MCF 10A (cell line): ENCODE measurements around the gene ADAMTS14. TPM values are rescaled to one million over a fixed set of nuclear protein-coding genes. Genes with fewer than 3 reads are reported as not detected.
"Not testable (repeated sequence)": the region's sequence is repeated elsewhere in the genome, so short reads cannot be mapped to it uniquely, and the experiment has no call there.

ENCODE experiments used
- BruUV-seq: library from RNA; stranded (reverse); fragments of 400-500 nt; replicated peaks from 2 replicates; lab custom pipeline; 2021; lab: Mats Ljungman, UMichigan
- CTCF ChIA-PET: fragments of 300-600 bp; sonication (Branson Sonifier 250); formaldehyde crosslinking; extraction: SDS; loops from one replicate; lab custom pipeline; 2021; ENCODE audit warnings: antibody characterized with exemption, inconsistent platforms; lab: Yijun Ruan, JAX
- POLR2A ChIA-PET: fragments of 300-600, 350-650 bp; sonication (Branson Sonifier 250); formaldehyde crosslinking; extraction: SDS; loops from one replicate; lab custom pipeline; 2020; ENCODE audit warnings: antibody characterized with exemption, inconsistent platforms; lab: Yijun Ruan, JAX
- DNase-seq: peaks from one replicate; pipeline ENCODE4 v3.0.0-alpha.2; 2018; ENCODE audit not compliant: unreplicated experiment
- H3K27ac Mint-ChIP-seq: one replicate; pipeline ENCODE4 v1.8.0; 2022; ENCODE audit warnings: mild to moderate bottlenecking, low read depth, mixed read lengths; ENCODE audit not compliant: unreplicated experiment
- H3K27me3 Mint-ChIP-seq: one replicate; pipeline ENCODE4 v1.8.0; 2022; ENCODE audit warnings: mixed read lengths; ENCODE audit not compliant: insufficient read depth, unreplicated experiment
- H3K36me3 Mint-ChIP-seq: one replicate; pipeline ENCODE4 v1.8.0; 2022; ENCODE audit warnings: mild to moderate bottlenecking, moderate library complexity, mixed read lengths; ENCODE audit not compliant: insufficient read depth, unreplicated experiment
- H3K4me1 Mint-ChIP-seq: one replicate; pipeline ENCODE4 v1.8.0; 2022; ENCODE audit warnings: mixed read lengths; ENCODE audit not compliant: insufficient read depth, unreplicated experiment
- H3K4me3 Mint-ChIP-seq: one replicate; pipeline ENCODE4 v1.8.0; 2022; ENCODE audit warnings: mild to moderate bottlenecking, moderate library complexity, mixed read lengths; ENCODE audit not compliant: unreplicated experiment
- H3K9me3 Mint-ChIP-seq: one replicate; pipeline ENCODE4 v1.8.0; 2022; ENCODE audit warnings: mixed read lengths; ENCODE audit not compliant: unreplicated experiment
- CTCF ChIP-seq: fragments of 200-600 bp; IDR thresholded peaks from one replicate; pipeline ENCODE4 v1.8.0; 2022; ENCODE audit warnings: antibody characterized with exemption, mild to moderate bottlenecking; ENCODE audit not compliant: unreplicated experiment
- intact Hi-C: fragments of 100-400 bp; cut with micrococcal nuclease; formaldehyde crosslinking; loops from 2 replicates; pipeline ENCODE4 v1.14.1; 2022
- total RNA-seq: library from RNA; stranded (reverse); gene quantifications from 2 replicates; pipeline ENCODE4 v1.2.3, GENCODE V29; 2022

The ADAMTS14 gene
- total RNA-seq, 1 experiment from 2014 or later, result not detected

- no TSS peak for BruUV-seq
- Mint-ChIP-seq H3K27ac (no peak overlapping the region), H3K36me3 (no peaks in the 10 kb centered on the region), H3K4me1 (no peaks in the 10 kb centered on the region), H3K9me3 (peaks cover 8% of the 10 kb centered on the region), H3K4me3 (no peak overlapping the region), H3K27me3 (peaks cover 39% of the 10 kb centered on the region)
- no peak for DNase-seq
- no peak for TF ChIP-seq CTCF
- POLR2A ChIA-PET, result no interaction called here
- intact Hi-C loops, result no loop called here
- CTCF ChIA-PET, result interaction anchor here (2.0 kb wide), 1 partner anchor 10 kb away, joined by 4 read pairs; no protein-coding TSS in a partner anchor
Measured at GRCh38 chr10:70769121-70769520, 96.8 kb downstream of the ADAMTS14 start.

- Mint-ChIP-seq H3K9me3 (peaks cover 5% of the 10 kb centered on the region), H3K4me3 (no peak overlapping the region), H3K27ac (no peak overlapping the region), H3K36me3 (no peaks in the 10 kb centered on the region), H3K4me1 (peaks cover 6% of the 10 kb centered on the region), H3K27me3 (peaks cover 39% of the 10 kb centered on the region)
- ChIA-PET CTCF (interaction anchor here (1.0 to 2.0 kb wide), 2 partner anchors 11 to 211 kb away, joined by 4 read pairs; no protein-coding TSS in a partner anchor), POLR2A (interaction anchor here (0.6 kb wide), 2 partner anchors 83 to 158 kb away, joined by 3 to 4 read pairs; no protein-coding TSS in a partner anchor)
- DNase-seq, result no peak
- intact Hi-C loops, result no loop called here
- BruUV-seq, result no TSS peak
- TF ChIP-seq CTCF, result no peak
Measured at GRCh38 chr10:70770001-70770400, 97.7 kb downstream of the ADAMTS14 start.

- BruUV-seq, result not testable (repeated sequence)
Measured at GRCh38 chr10:70770516-70770915, 98.2 kb downstream of the ADAMTS14 start.

GRCh38 chr10:70771311-70772194, 99.2 kb downstream of the ADAMTS14 start:
- peaks cover 6% of the 10 kb centered on the region for H3K4me1 Mint-ChIP-seq

More at GRCh38 chr10:70770516-70770915, 98.2 kb downstream of the ADAMTS14 start:
- H3K4me1 Mint-ChIP-seq, DNase-seq, H3K27ac Mint-ChIP-seq, H3K9me3 Mint-ChIP-seq, H3K36me3 Mint-ChIP-seq, H3K4me3 Mint-ChIP-seq, intact Hi-C loops: not testable (repeated sequence)
- peaks cover 39% of the 10 kb centered on the region for H3K27me3 Mint-ChIP-seq
- ChIA-PET CTCF (interaction anchor here (0.6 to 1.0 kb wide), 2 partner anchors 158 to 212 kb away, joined by 4 read pairs; no protein-coding TSS in a partner anchor), POLR2A (interaction anchor here (0.6 kb wide), 1 partner anchor 82 kb away, joined by 3 read pairs; no protein-coding TSS in a partner anchor)

More at GRCh38 chr10:70771311-70772194, 99.2 kb downstream of the ADAMTS14 start:
- BruUV-seq, result no TSS peak
- intact Hi-C loops, result no loop called here
- POLR2A ChIA-PET, result no interaction called here
- Mint-ChIP-seq H3K36me3 (no peaks in the 10 kb centered on the region), H3K27ac (no peak overlapping the region), H3K4me3 (no peak overlapping the region), H3K9me3 (no peaks in the 10 kb centered on the region), H3K27me3 (peaks cover 35% of the 10 kb centered on the region)
- no peak for TF ChIP-seq CTCF
- DNase-seq, result no peak
- CTCF ChIA-PET, result interaction anchor here (0.6 to 1.1 kb wide), 3 partner anchors 11 to 157 kb away, joined by 3 to 4 read pairs (median 3); no protein-coding TSS in a partner anchor
